Keratinocyte (primary cell): Measurements from ENCODE around the gene NNAT.

Experiments used
- EZH2 ChIP-seq: IDR thresholded peaks from one replicate; pipeline ENCODE4 v1.6.1; 2012; ENCODE audit warnings: inconsistent platforms, mild to moderate bottlenecking, low read length, moderate library complexity
- TF ChIP-seq, protein P1 (sequence below), 3 experiments: IDR thresholded peaks in 1 of 3; conservative IDR thresholded peaks in 1 of 3; optimal IDR thresholded peaks in 1 of 3; 2 replicates in 2 of 3; 3 replicates in 1 of 3; pipeline versions ENCODE3 to v1.5.1; 2011; ENCODE audit warnings: low read length in 3 of 3, mild to moderate bottlenecking in 3 of 3, moderate library complexity in 2 of 3, control low read depth in 1 of 3, inconsistent platforms in 1 of 3; ENCODE audit not compliant: insufficient read depth in 2 of 3; ENCODE audit errors: extremely low read depth in 1 of 3

DNA sequence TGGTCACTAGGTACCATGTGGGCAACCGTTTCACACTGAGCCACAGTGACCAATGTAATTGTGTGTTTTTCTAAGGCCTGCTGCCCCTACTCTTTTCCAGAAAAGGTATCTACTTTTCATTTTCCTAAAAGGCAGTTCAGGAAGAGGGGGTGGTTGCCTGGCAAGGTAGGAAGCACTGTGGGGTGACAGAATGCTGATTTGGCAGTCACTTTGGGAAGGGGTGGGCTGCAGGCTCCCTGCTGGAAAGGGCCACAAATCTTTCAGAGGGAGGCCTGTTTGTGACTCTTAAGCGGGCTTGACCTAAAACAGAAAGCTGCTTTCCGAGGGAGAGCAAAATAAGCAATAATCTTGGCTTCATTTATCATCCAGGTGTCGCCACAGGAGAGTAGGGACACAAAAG, 5.2 kb upstream of the NNAT start:
- no peak for TF ChIP-seq EZH2
- TF ChIP-seq, protein P1, sequence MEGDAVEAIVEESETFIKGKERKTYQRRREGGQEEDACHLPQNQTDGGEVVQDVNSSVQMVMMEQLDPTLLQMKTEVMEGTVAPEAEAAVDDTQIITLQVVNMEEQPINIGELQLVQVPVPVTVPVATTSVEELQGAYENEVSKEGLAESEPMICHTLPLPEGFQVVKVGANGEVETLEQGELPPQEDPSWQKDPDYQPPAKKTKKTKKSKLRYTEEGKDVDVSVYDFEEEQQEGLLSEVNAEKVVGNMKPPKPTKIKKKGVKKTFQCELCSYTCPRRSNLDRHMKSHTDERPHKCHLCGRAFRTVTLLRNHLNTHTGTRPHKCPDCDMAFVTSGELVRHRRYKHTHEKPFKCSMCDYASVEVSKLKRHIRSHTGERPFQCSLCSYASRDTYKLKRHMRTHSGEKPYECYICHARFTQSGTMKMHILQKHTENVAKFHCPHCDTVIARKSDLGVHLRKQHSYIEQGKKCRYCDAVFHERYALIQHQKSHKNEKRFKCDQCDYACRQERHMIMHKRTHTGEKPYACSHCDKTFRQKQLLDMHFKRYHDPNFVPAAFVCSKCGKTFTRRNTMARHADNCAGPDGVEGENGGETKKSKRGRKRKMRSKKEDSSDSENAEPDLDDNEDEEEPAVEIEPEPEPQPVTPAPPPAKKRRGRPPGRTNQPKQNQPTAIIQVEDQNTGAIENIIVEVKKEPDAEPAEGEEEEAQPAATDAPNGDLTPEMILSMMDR (optimal IDR thresholded peaks at IDR 0.05 in 1 of 3, IDR thresholded peaks at IDR 0.05 in 1 of 3, conservative IDR thresholded peaks at IDR 0.05 in 1 of 3; ENCODE audit: extremely low read depth in 1 of 3, insufficient read depth in 2 of 3, low read length in 3 of 3) = no peak
